ENCODE results near the gene HOXC4.
A peak's percentile ranks its signal among the peaks of the same experiment; 100 is the strongest.

HOXC4 gene

DNA sequence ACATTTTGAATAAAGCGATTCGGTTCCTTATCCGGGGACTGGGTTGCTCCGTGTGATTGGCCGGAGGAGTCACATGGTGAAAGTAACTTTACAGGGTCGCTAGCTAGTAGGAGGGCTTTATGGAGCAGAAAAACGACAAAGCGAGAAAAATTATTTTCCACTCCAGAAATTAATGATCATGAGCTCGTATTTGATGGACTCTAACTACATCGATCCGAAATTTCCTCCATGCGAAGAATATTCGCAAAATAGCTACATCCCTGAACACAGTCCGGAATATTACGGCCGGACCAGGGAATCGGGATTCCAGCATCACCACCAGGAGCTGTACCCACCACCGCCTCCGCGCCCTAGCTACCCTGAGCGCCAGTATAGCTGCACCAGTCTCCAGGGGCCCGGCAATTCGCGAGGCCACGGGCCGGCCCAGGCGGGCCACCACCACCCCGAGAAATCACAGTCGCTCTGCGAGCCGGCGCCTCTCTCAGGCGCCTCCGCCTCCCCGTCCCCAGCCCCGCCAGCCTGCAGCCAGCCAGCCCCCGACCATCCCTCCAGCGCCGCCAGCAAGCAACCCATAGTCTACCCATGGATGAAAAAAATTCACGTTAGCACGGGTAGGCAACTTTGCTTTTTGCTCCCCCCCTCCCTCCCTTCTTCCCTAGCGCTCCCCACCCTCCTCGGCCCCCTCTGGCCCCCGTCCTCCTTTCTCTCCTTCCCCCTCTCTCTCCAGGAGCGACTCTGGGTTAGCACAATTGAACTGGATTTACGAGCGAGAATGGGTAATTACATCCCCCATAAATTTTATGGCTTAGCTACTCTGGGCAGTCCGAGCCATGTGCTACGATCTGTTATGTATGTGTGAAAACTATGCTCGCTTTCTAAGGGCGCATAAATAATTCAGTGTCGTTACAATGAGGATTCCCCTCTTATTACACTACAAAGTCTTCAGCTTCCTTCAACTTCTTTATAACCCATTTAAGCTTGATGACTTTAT lies at the start of gene HOXC4:
Gene HOXC4, plus strand, starts transcription at position 85 of the 991 bp plus-strand sequence. Its CDS starts 88 bp downstream, at position 173.
- no peak for DNase-seq

- DNase-seq, result no peak
Observed at GRCh38 chr12:54004063-54004840, 49.4 kb upstream of the HOXC4 start.

- DNase-seq, result no peak
Observed at GRCh38 chr12:54004841-54005530, 48.6 kb upstream of the HOXC4 start.

DNA sequence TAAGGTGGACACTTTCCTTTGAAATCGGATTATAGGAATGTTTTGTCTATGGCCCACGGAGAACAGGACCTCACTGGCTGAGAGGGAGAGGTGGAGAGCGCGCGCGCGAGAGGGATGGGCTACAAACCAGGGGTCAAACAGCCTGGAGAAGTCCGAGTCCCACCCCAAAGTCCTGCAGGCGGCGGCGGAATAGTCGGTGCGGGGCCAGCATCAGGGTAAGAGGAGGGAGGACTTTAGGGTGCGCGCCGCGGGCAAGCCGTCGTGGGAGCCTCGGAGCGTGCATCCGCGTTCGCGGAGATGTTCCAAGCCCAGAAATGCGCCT lies 48.1 kb upstream of the HOXC4 start:
- DNase-seq, result no peak

DNA sequence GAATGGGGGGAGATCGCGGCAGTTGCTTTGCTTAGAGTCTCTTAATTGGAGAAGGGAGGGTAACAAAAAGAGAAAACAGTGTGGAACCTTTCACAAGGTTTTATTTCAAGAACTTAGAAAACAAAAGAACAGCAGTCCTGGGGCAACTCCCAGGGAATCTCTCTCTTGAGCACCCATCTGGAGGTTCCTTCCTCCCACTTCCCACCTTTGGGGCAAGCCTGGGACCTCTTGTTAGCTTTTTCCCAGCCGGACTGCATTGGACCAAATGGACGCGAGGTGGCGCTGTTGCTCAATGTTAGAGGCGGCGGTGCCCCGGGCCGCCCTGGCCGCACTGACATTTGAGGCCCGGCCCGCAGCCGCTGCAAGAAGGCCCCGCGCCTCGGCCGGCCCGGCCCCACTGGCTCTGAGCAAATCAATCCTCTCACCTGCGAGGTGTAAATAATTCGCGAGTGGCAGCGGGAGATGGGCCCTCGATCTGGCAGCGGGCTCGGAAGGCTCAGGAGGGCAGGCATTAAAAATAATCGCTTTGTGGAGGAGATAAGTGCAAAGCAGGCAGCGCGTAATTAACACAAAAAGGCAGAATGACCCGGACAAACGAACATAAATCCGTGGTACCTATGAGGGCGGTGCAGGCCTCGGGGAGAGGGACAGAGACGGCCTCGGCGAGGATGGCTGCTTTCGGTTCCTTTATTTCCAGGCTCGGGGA lies 47.6 kb upstream of the HOXC4 start:
- DNase-seq, result peak; percentile 96

DNA sequence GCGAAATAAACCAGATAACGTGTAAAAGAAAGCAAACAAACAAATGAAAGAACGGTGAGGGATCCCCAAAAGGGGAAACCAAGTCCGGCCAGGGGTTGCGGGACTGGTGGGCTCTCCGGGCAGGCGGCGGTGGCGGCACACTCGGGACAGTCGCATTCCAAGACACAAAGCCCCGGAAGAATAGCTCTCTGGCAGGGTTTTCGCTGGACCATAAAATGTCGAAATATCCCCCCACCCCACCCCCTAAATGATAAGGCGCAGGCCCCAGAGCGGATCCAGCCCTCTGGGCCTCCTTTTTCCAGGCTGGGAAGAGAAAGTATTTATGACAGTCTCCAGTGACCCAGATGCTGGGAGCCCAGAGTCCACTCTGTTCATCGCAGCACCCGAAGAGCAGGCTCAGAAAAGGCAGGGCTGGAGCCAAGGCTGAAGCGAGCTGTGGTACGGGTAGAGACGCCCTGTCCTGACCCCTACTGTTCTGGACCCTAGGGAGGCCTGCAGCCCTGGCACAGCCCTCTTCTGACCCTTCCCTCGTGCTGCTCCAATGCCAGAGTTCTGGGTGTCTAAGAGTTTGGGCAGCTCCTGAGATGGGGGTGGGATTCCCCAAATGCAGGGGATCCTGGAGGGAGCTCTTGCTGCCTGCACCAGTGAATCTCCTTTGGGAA lies 46.9 kb upstream of the HOXC4 start:
- DNase-seq, result no peak

- no peak for DNase-seq
Observed at GRCh38 chr12:54007538-54008259, 45.9 kb upstream of the HOXC4 start.

DNA sequence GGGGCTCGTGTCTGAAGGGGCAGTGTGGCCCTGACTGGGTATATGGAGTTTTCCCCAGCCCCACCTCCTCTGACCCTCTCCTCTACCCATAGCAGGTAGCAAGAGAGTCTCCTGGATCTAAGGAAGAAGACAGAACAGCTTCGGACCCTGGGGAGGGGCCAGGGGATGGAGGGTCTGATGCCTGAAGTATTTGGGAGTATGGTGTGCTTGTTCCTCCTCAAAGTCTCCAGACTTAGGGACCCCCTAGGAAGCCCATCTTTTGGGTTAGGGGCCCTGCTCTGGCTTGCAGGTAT lies 45.4 kb upstream of the HOXC4 start:
- no peak for DNase-seq

DNA sequence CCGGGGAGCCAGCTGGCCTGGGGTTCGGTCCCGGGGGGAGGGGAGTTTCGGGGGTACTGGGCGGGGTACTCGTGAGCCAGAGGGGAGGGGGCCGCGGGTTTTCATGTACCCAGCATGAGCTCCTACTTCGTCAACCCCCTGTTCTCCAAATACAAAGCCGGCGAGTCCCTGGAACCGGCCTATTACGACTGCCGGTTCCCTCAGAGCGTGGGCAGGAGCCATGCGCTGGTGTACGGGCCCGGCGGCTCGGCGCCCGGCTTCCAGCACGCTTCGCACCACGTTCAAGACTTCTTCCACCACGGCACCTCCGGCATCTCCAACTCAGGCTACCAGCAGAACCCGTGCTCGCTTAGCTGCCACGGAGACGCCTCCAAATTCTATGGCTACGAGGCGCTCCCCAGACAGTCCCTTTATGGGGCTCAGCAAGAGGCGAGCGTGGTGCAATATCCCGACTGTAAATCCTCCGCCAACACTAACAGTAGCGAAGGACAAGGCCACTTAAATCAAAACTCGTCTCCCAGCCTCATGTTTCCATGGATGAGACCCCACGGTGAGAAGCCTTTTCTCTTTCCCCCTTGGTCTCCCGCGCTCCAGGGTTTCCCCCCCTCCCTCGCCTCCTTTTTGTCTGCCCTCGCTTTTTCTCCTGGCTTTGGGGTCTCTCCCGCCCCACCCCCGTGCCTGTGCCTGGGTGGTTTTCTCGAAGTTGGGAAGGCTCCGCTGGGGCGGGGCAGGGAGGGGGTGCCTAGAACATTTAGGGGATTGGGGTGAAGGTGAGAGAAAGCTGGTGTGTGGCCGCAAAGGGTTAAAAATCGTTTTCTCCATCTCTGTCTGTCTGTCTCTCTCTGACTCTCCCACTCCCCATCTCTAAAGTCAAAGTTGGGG lies 44.2 kb upstream of the HOXC4 start:
- DNase-seq, result no peak

DNA sequence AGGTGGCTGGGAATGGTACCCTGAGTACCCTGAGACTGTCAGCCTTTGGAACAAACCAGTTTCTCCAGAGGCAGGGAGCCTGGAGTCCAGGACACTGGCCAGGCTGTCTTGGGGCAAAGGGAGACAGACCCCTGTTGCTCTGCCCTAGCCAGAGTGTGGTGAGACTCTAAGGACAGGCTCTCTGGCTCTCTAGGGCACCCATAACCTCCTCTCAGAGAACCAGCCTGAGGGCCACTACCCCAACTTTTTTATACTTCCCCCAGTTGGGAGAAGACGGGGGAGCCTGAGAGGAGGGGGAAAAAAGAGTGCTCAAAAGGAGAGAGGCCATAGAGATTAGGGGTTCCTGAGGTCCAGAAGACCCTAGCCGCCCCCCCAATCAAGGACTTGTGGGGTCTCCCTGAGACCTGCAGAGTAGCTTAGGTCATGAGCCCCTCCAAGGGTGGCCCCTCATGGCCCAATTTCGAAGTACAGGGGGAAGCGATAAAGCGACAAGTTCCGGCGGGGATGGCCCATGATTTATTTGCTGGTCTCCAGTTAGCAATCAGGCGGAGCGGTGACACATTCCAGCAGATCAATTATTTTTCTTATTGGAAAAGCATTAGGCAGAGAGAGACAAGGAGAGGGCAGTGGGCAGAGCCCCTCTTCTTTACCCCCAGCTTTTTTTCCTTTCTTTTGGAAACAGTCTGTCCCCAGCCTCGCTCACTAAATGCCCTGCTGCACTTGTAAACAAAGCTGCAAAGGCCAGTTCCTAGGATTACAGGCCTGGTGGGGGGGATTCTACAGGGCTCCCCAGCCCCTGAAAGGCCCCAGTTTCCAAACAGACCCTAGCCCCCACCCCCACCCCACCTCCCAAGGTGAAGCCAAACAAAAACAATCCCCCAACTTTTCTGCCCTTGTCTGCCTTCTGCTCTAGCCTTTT lies 43.3 kb upstream of the HOXC4 start:
- DNase-seq, result no peak

DNA sequence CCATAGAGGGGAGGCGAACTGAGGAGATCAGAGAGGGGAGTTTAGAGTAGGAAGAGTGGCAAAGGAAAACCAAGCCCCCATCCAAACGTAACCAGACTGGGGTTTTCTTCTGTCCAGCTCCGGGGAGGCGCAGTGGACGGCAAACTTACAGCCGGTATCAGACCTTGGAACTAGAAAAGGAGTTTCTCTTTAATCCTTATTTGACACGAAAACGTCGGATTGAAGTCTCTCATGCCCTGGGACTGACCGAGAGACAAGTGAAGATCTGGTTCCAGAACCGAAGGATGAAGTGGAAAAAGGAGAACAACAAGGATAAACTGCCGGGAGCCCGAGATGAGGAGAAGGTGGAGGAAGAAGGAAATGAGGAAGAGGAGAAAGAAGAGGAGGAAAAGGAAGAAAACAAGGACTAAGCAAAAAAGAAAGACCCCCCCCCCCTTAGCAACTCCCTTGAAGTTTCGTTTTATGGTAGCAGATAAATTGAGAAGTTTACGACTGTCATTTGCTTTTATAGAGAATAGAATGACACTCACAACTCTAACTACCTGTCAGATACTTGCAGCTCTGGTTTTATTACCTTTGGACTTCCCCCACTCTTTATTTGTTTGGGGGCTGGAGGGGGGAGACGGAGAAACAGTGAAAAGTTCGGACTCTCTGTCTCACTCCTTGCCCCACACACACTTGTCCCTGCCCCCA lies 42.5 kb upstream of the HOXC4 start:
- no peak for DNase-seq

- no peak for DNase-seq
Observed at GRCh38 chr12:54011665-54012532, 41.7 kb upstream of the HOXC4 start.

DNA sequence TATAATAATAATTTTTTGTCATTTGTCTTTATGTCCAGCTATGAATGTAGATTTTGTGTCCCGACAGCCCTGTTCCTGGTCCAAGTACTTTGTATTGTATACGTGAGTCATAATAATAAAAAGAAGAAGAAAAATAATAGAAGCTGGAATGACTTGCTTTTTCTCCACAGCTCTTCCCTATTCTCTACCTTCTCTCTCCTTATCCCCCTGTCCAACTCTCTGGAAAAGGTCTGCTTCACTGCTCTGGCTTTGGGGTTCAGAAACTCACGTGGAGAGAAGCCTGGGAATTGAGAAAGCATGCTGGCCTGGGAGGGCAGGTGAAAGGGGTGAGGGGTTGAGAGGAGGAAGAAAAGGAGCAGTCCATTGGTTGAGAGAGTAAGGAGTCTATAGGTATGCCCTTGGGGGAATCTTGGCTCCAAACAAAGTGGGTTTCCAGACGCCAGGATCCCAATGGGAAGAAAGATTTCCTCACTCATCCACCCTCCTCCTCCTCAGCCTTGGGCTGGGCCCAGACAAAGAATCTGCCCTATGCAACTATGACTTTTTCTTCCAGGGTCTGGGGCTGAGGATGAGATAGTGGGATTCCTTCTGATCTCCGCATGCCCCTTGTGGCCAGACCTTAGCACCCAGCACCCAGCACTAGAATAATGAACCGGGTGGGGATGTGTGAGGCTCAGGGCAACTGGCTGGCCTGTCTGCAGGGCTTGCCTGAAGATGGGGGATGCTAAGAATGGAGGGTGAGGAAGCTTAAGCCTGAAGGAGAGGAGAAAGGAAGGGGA lies 40.8 kb upstream of the HOXC4 start:
- no peak for DNase-seq

GRCh38 chr12:54014377-54015017 lies 39.1 kb upstream of the HOXC4 start:
- DNase-seq, result no peak

DNA sequence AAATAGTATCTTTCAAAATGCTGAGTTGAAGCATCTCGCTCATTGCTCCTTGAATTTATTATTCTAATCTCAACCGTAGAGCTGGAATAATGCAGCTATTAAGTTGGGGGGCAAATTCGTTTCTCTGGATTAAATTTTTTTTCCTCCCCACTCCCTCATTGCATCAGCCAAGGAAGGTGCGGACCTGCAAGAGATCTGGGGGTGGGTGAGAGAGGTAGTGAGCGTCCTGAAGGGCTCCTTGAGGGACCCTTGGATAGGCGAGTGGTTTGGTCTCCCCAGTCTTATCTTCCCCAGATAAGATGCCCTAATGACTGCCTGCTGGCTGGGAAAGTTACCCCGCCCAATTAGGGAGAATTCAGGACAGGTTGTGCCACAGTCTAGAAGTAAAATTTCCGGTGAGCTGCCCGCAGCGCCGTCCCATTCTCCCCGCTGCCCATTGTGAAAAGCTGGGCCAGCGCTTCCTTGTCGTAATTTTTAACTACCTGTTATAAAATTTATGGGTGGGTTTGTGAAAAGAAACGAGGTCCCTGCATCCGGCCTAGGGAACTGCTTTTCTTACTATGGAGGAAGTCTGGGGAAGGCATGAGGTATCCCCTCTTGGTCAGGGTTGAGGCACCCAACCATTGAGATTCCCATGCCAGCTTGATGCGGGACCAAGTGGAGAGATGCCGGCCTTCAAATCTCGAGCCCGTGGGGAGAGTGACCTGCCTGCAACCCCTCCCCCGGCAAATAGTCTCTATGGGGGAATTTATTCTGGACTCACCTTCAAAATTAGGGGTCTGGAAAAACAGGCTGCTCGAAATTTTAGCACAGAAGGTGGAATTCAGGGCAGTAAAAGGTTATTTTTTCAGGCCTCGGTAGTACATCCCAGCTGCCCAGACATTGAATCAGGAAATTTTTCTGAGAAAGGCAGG lies 38.4 kb upstream of the HOXC4 start:
- DNase-seq, result no peak
